ENCODE results near the gene IGDCC3.

The IGDCC3 gene

GRCh38 chr15:65285291-65286068 lies 92.3 kb downstream of the IGDCC3 start:
- no peak for FAIRE-seq

GRCh38 chr15:65278480-65278879 lies 99.3 kb downstream of the IGDCC3 start:
- no peak for FAIRE-seq

Measured in endometrium (tissue), 2 donors.